Measurements from ENCODE around the gene GSS.
"Not testable (repeated sequence)": the region's sequence is repeated elsewhere in the genome, so short reads cannot be mapped to it uniquely, and the experiment has no call there.

The GSS gene

GRCh38 chr20:34943808-34944567 lies 11.6 kb downstream of the GSS start:
- DNase-seq = no peak

GRCh38 chr20:34942301-34942700 lies 13.3 kb downstream of the GSS start:
- DNase-seq = no peak

DNA sequence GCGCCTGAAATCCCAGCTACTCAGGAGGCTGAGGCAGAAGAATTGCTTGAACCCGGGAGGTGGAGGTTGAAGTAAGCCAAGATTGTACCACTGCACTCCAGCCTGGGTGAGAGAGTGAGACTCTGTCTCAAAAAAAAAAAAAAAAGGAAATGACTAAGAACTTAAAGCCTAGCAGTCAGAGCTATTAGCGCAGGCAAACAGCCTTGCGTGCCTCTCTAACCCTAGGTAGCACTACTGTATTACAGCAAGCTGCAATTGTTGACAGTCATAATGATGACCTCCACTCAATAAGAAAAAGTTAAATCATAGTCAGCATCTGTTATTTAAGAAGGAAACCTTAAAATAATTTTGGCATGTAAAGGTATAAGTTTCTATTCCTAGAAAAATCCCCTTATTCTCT lies 14.4 kb downstream of the GSS start:
- DNase-seq = peak; percentile 37

- no peak for DNase-seq
Measured at GRCh38 chr20:34940081-34940481, 15.5 kb downstream of the GSS start.

- peak; percentile 93 for DNase-seq
Measured at GRCh38 chr20:34938466-34939163, 17.0 kb downstream of the GSS start.

- DNase-seq = no peak
Measured at GRCh38 chr20:34931771-34932170, 23.8 kb downstream of the GSS start.

DNA sequence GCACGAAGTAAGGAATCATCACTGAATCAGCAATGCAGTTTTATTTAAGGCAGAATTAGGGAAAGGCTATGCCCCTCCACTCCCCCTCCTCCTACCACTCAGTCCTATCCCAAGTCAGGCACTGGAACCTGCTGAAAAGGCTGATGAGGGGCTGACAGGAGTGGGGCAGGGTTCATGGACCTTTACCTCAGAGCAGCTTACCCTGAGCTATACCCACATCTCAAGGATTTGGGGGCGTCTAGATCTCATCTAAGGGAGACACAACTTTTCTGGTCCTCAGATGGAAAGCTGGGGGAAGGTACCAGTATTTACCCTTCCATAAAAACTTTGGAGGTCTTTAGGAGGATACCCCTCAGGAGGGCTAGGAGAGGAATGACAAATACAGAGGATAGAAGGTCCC lies 27.2 kb downstream of the GSS start:
- no peak for DNase-seq

GRCh38 chr20:34927736-34928135 lies 27.9 kb downstream of the GSS start:
- no peak for DNase-seq

DNA sequence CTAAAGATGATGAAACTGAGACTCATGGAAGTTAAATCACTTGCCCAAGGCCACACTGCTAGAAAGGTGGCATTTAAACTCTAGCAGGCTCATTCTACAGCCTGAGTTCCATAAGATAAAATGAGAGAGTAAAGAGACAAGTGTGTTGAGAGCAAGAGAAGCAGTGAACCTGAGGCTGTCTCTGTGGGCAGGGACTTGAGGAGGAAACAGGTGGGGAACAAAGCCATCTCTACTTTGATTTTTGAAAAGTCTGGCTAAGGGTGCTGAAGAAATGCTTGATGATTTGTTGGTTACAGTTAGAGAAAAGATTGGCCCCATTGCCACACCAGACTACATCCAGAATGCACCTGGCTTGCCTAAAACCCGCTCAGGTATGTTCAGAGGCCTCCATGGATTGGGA lies 29.0 kb downstream of the GSS start:
- no peak for DNase-seq

GRCh38 chr20:34925981-34926380 lies 29.6 kb downstream of the GSS start:
- no peak for DNase-seq

DNA sequence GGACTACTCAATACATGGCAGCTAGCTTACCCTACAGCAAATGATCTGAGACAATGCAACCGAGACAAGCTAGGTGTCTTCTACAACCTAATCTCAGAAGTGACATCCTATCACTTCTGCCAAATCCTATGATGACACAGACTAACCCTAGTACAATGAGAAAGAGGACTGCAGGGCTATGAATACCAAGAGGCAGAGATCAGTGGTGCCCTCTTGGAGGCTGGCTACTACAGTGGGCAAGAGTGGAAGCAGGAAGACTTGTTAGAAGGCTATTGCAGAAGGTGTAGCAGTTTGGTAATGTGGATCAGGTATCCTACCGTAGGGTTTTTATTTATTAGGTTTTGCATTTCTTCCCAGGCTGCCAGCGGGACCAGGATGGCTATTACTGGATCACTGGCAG lies 30.3 kb downstream of the GSS start:
- no peak for DNase-seq

DNA sequence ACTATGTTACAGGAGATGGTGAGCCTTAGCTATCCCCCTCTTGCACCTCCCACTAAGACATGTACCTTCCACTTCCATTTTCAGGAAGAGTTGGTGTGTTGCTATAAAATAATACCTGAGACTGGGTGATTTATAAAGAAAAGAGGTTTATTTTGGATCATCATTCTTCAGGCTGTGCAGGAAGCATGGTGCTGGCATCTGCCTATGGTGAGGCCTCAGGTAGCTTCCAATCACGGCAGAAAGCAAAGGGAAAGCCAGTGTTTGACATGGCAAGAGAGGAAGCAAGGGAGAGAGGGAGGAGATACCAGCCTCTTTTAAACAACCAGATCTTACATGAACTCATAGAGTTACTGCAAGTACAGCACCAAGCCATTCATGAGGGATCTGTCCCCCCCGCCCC lies 32.2 kb downstream of the GSS start:
- no peak for DNase-seq

DNA sequence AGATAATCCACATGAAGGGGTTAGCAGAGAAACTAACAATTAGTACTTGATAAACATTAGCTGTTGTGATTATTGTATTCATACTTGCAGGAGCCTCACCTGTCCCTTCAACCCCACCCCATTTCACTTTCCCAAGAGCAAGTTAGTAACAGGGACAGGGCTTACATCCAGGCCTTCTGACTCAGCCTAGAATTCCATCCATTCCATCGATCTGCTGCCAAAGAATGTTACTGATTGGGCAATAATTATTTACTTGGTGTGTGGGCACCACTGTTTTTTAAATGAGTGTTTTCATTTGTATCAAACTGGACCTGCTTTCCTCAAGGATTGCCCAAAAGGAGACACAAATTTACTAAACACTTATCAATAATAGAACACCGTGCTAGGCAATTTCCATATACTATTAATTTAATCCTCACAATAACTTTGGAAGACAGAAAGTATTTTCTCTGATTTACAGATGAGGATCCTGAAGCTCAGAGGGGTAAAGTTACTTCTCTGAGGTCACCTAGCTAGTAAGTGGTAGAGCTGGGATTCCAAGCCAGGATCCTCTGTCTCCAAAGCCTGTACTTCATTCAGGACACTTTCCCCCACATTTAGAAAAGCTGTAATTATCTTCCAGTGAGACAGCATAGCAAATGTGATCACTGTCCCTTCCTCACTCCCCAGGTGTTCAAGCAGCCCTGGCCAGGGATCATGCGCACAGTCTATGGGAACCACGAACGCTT lies 32.8 kb downstream of the GSS start:
- no peak for DNase-seq

DNA sequence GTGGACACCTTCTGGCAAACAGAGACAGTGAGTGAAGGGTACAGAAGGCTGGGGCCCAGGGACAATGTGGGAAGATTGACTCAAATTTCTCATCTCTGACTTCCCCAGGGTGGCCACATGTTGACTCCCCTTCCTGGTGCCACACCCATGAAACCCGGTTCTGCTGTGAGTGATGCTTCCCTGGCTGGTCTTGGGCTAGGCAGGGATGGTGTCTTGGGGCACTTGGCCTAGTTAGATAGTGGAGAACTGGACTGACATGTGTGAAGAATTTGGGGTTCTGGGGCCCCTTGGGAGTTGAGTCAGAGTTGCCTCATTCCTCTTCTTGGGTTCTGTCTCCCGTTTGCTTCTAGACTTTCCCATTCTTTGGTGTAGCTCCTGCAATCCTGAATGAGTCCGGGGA lies 34.2 kb downstream of the GSS start:
- DNase-seq = no peak

DNA sequence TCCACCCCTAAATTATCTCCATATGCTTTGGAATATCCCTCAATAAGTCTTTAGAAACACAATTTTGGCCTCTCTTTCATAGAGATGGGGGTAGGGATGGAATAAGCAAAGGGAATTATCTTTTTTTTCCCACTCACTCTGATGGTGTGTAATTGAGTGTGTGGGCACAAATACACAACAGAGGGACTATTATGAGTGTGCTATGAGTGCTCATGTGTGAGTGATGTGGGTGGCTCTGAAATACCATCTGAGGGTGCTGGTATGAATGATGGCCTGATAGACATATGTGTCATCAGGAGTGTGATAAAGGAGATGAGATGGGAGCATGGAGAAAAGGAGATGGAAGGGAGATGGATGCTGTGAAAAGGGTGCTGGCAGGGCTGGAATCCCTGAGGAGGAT lies 35.6 kb downstream of the GSS start:
- no peak for DNase-seq

DNA sequence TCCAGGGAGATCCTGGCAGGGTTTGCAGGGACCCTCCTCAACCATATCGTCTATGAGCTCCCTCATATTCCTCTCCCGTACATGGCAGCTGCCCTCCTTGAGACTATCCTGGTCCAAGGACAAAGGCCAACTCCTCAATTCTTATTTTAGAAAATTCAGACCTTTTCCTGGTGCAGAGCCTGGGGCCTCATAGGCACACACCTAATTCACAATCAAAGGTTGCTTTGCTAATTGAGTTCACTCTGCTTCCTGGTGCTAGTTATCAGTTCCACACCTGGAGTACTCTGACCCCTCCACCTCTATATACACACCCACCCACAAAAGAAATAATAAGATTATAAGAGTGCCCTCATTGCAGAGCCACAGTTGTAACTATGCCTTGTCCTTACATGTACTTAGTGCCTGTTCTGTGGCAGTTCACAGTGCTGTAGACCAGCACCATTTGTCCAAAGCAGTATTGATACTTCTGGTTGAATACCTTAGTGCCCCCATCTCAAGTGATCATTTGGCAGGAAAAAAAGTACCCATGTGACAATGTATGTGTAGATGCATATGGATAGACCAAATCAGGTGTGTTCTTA lies 38.7 kb downstream of the GSS start:
- no peak for DNase-seq

DNA sequence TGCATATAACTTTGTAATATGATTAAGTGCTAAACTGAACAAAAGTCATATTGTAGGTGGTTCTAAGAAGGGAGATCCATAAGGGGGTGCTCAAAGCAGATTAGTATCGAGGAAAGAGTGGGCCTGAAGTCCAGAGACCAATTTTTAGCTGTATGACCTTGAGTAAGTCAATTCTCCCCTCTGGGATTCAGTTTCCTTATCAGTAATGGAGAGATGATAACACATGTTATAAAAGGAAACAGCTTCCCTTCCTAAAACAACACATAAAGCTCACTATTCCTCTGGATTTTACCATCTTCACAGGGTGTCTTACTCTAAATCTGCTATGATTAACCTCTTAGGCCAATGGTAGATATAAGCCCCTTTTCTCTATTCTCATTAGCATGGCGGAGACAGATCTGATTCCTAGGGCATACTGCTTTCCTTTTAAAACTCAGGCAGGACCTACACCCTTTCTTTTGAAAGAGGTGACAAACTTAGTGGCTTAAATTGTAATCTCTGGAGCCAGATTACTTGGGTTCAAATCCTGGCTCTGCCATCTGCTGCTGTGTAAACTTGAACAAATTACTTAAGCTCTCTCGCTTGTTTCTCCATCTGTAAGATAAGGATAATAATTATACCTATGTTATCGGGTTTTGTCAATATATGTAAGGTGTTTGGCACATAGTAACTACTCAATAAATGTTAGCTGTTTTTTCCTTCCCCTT lies 39.7 kb downstream of the GSS start:
- DNase-seq = no peak

DNA sequence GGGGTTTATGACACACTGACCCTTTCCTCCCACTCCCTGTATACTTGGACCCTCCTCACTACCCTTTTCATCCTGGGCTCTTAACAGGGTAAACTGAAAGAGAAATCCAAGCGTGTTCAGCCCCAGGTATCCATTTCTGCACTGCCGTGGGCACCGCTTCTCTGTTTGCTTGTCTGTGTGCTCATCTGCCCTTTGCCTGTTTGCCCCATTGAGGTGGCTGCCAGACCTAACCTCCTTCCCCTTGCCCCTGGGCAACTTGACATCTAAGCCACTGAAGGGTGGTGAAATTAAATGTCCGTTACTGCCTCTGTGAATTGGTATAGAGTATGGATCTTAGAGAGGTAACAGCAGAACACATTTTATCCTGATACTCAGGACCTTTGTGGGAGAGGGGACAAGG lies 40.5 kb downstream of the GSS start:
- no peak for DNase-seq

DNA sequence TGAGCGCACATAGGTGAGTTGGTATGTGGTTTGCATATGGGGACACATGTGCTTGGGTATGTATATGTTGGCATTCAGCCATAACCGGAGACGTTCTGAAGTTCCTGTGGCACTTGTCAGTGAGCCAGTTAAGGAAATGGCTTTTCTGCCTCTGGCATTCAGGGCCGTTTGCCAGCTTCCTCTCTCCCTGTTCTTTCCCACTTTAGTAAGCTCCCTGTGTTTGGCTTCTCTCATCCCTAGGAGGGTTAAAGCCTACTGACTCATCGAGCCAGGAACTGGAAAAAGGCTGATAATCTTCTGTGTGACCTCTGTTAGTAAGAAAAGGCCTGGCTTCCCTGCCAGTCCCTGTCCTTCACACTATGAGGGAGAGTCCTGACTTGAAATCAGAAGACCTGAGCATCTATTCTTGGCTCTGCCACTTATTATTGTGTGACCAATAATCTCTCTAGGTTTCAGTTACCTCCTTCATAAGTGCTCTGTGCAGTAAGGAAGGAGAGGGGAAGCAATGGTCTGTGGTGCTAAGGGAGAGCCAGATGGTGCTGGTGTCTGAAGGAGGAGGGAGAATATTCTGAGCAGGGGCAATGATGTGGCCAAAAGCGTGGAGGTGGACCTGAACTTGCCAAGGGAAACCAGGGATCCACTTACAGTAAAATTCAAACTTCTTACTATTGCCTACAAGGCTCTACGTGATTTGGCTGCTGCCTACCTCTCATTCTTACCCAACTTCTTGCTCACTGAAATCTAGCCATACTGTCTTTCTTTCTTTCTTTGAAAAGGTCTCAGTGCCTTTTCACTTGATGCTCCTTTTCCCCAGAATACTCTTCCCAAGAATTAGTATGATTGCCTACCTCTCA lies 47.8 kb downstream of the GSS start:
- DNase-seq = peak; percentile 70

DNA sequence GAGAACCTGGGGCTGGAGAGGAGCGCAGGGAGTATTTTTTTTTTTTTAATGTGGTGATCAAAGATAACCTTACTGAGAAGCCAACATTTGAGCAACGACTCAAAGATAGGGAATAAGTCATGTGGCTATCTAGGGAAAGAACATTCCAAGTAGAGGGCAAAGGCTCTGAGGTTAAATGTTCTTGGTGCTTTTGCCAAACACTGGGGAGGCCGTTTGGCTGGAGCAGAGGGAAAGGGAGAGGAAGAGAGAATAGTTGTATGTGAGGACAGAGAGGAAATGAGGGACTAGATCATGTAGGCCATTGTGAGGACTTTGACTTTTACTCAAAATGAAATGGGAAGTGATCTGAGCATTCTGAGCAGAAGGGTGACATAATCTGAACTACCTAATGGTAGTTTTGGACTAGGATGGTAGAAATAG lies 51.4 kb downstream of the GSS start:
- DNase-seq = peak; percentile 44

GRCh38 chr20:34898731-34899130 lies 56.9 kb downstream of the GSS start:
- not testable (repeated sequence) for DNase-seq

DNA sequence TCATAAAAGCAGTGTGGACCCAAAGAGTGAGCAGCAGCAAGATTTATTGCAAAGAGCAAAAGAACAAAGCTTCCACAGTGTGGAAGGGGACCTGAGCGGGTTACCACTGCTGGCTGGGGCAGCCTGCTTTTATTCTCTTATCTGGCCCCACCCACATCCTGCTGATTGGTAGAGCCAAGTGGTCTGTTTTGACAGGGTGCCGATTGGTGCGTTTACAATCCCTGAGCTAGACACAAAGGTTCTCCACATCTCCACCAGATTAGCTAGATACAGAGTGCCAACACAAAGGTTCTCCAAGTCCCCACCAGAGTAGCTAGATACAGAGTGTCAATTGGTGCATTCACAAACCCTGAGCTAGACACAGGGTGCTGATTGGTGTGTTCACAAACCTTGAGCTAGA lies 57.5 kb downstream of the GSS start:
- DNase-seq = not testable (repeated sequence)
